Measurements from ENCODE around the gene HIVEP3. TPM values are rescaled to one million over a fixed set of nuclear protein-coding genes. Genes with fewer than 3 reads are reported as not detected.

Gene HIVEP3
- total RNA-seq, 2 donors from 2014 or later: 0.13 to 0.99 TPM

GRCh38 chr1:41811051-41811795 is 107.5 kb downstream of the HIVEP3 start:
- TF ChIP-seq CTCF (conservative IDR thresholded peaks at IDR 0.05): no peak
- no peaks in the 10 kb centered on the region for H3K9me3 ChIP-seq (ENCODE audit: control insufficient read depth, low read length)
- no peaks in the 10 kb centered on the region for H3K27me3 ChIP-seq (ENCODE audit: control insufficient read depth, insufficient read depth, low read length, poor library complexity, severe bottlenecking)
- H3K36me3 ChIP-seq (ENCODE audit: control insufficient read depth, insufficient read depth, low read length): no peaks in the 10 kb centered on the region
- Mint-ChIP-seq H3K27me3 (ENCODE audit: insufficient read depth) (no peaks in the 10 kb centered on the region), H3K36me3 (ENCODE audit: low read depth) (no peaks in the 10 kb centered on the region), H3K4me1 (no peaks in the 10 kb centered on the region), H3K27ac (no peak overlapping the region), H3K9me3 (no peaks in the 10 kb centered on the region), H3K4me3 (no peak overlapping the region)
- 59 to 100% methylated on average over 1 to 7 of the region's 7 CpGs for WGBS, 2 experiments (ENCODE audit: insufficient coverage in 1 of 2, insufficient read length in 1 of 2)
- no peaks in the 10 kb centered on the region for H3K4me1 ChIP-seq (ENCODE audit: control insufficient read depth, insufficient read depth, low read length)
- DNase-seq: no peak
- no peak overlapping the region for H3K27ac ChIP-seq (ENCODE audit: low read depth, low read length)
- H3K4me3 ChIP-seq (ENCODE audit: low read length): no peak overlapping the region
- H3K9ac ChIP-seq (ENCODE audit: extremely low read depth, low read length, poor library complexity, severe bottlenecking): no peak overlapping the region

GRCh38 chr1:41810446-41810845 is 108.3 kb downstream of the HIVEP3 start:
- peak; percentile 88 for DNase-seq
- no peaks in the 10 kb centered on the region for H3K9me3 Mint-ChIP-seq

GRCh38 chr1:41809692-41810091 is 109.0 kb downstream of the HIVEP3 start:
- Histone ChIP-seq H3K27ac (ENCODE audit: low read depth, low read length) (no peak overlapping the region), H3K27me3 (ENCODE audit: control insufficient read depth, insufficient read depth, low read length, poor library complexity, severe bottlenecking) (no peaks in the 10 kb centered on the region), H3K9ac (ENCODE audit: extremely low read depth, low read length, poor library complexity, severe bottlenecking) (no peak overlapping the region), H3K9me3 (ENCODE audit: control insufficient read depth, low read length) (no peaks in the 10 kb centered on the region), H3K4me1 (ENCODE audit: control insufficient read depth, insufficient read depth, low read length) (no peaks in the 10 kb centered on the region), H3K36me3 (ENCODE audit: control insufficient read depth, insufficient read depth, low read length) (no peaks in the 10 kb centered on the region), H3K4me3 (ENCODE audit: low read length) (no peak overlapping the region)
- WGBS, 2 experiments (ENCODE audit: insufficient coverage in 1 of 2, insufficient read length in 1 of 2): 88 to 90% methylated on average over 3 of the region's 3 CpGs
- H3K36me3 Mint-ChIP-seq (ENCODE audit: low read depth): no peaks in the 10 kb centered on the region
- H3K4me1 Mint-ChIP-seq: no peaks in the 10 kb centered on the region
- no peak for TF ChIP-seq CTCF (conservative IDR thresholded peaks at IDR 0.05)
- H3K27me3 Mint-ChIP-seq (ENCODE audit: insufficient read depth): no peaks in the 10 kb centered on the region
- H3K4me3 Mint-ChIP-seq: no peak overlapping the region
- no peak overlapping the region for H3K27ac Mint-ChIP-seq
- DNase-seq: no peak
- H3K9me3 Mint-ChIP-seq: no peaks in the 10 kb centered on the region

More at GRCh38 chr1:41810446-41810845, 108.3 kb downstream of the HIVEP3 start:
- Mint-ChIP-seq H3K4me3 (no peak overlapping the region), H3K4me1 (no peaks in the 10 kb centered on the region), H3K27me3 (ENCODE audit: insufficient read depth) (no peaks in the 10 kb centered on the region), H3K36me3 (ENCODE audit: low read depth) (no peaks in the 10 kb centered on the region), H3K27ac (no peak overlapping the region)
- Histone ChIP-seq H3K27me3 (ENCODE audit: control insufficient read depth, insufficient read depth, low read length, poor library complexity, severe bottlenecking) (no peaks in the 10 kb centered on the region), H3K4me3 (ENCODE audit: low read length) (no peak overlapping the region), H3K4me1 (ENCODE audit: control insufficient read depth, insufficient read depth, low read length) (no peaks in the 10 kb centered on the region), H3K27ac (ENCODE audit: low read depth, low read length) (no peak overlapping the region), H3K36me3 (ENCODE audit: control insufficient read depth, insufficient read depth, low read length) (no peaks in the 10 kb centered on the region), H3K9ac (ENCODE audit: extremely low read depth, low read length, poor library complexity, severe bottlenecking) (no peak overlapping the region), H3K9me3 (ENCODE audit: control insufficient read depth, low read length) (no peaks in the 10 kb centered on the region)
- peak; percentile 47 for TF ChIP-seq CTCF (conservative IDR thresholded peaks at IDR 0.05)
